Iris pigment epithelial cell (primary cell): ENCODE measurements around the gene CLDN9.
A peak's percentile ranks its signal among the peaks of the same experiment; 100 is the strongest.

ENCODE experiments used
- DNase-seq: peaks from one replicate; pipeline ENCODE4 v3.0.0-alpha.2; 2011; ENCODE audit warnings: low read depth

CLDN9 gene

GRCh38 chr16:3056336-3057180, 43.8 kb downstream of the CLDN9 start:
- no peak for DNase-seq

GRCh38 chr16:3057181-3058138, 44.7 kb downstream of the CLDN9 start:
- no peak for DNase-seq

- peak; percentile 23 for DNase-seq
Observed at GRCh38 chr16:3058139-3059030, 45.7 kb downstream of the CLDN9 start.

- DNase-seq: peak; percentile 73
Observed at GRCh38 chr16:3059041-3059722, 46.5 kb downstream of the CLDN9 start.

GRCh38 chr16:3059723-3060242, 47.1 kb downstream of the CLDN9 start:
- no peak for DNase-seq

- no peak for DNase-seq
Observed at GRCh38 chr16:3060339-3061127, 47.8 kb downstream of the CLDN9 start.

GRCh38 chr16:3062553-3062952, 49.8 kb downstream of the CLDN9 start:
- no peak for DNase-seq

GRCh38 chr16:3063625-3064386, 51.1 kb downstream of the CLDN9 start:
- no peak for DNase-seq
